ENCODE measurements around the gene CCDC74B.
"Not testable (repeated sequence)": the region's sequence is repeated elsewhere in the genome, so short reads cannot be mapped to it uniquely, and the experiment has no call there.

- TF ChIP-seq, protein P1, sequence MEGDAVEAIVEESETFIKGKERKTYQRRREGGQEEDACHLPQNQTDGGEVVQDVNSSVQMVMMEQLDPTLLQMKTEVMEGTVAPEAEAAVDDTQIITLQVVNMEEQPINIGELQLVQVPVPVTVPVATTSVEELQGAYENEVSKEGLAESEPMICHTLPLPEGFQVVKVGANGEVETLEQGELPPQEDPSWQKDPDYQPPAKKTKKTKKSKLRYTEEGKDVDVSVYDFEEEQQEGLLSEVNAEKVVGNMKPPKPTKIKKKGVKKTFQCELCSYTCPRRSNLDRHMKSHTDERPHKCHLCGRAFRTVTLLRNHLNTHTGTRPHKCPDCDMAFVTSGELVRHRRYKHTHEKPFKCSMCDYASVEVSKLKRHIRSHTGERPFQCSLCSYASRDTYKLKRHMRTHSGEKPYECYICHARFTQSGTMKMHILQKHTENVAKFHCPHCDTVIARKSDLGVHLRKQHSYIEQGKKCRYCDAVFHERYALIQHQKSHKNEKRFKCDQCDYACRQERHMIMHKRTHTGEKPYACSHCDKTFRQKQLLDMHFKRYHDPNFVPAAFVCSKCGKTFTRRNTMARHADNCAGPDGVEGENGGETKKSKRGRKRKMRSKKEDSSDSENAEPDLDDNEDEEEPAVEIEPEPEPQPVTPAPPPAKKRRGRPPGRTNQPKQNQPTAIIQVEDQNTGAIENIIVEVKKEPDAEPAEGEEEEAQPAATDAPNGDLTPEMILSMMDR (IDR thresholded peaks at IDR 0.05): not testable (repeated sequence)
- TF ChIP-seq EP300, POLR2A (IDR thresholded peaks at IDR 0.05): not testable (repeated sequence)
Measured at GRCh38 chr2:130138841-130139251, 6.1 kb downstream of the CCDC74B start.

Data from suprapubic skin (tissue), 3 donors.